HCT116 (cell line): ENCODE measurements around the gene THBS4. TPM values are rescaled to one million over a fixed set of nuclear protein-coding genes. Genes with fewer than 3 reads are reported as not detected.

ENCODE experiments used
- ATAC-seq: fragments of 200-7000 bp; cut with Tn5 transposase; 2 replicates; pipeline ENCODE4 v1.9.1; 2020; ENCODE audit warnings: mild to moderate bottlenecking, moderate library complexity
- BruUV-seq: library from RNA; stranded (reverse); fragments of 400-500 nt; replicated peaks from 2 replicates; lab custom pipeline; 2021; lab: Mats Ljungman, UMichigan
- CTCF ChIA-PET: fragments of 300-600 bp; sonication (Branson Sonifier 250); formaldehyde crosslinking; loops from one replicate; lab custom pipeline; 2021; ENCODE audit warnings: antibody characterized with exemption; lab: Charles Lee
- POLR2A ChIA-PET: fragments of 300-600, 350-600 bp; sonication (Branson Sonifier 250); formaldehyde crosslinking; loops from one replicate; lab custom pipeline; 2021; ENCODE audit warnings: antibody characterized with exemption; lab: Charles Lee
- RAD21 ChIA-PET, 2 experiments: fragments of 300-600 bp; sonication (Branson Sonifier 250); formaldehyde crosslinking; loops; one replicate each; lab custom pipeline; 2023; ENCODE audit warnings: low total read pairs in 2 of 2; ENCODE audit not compliant: uncharacterized antibody in 2 of 2, unreplicated experiment in 2 of 2, low non-redundant PET in 1 of 2; lab: Charles Lee
- DNase-seq: peaks from one replicate; pipeline ENCODE4 v3.0.0-alpha.2; 2010; ENCODE audit warnings: low read depth, low spot score
- H2AFZ ChIP-seq: fragments of 200-600 bp; shearing (Covaris generic), sonication (generic); 2 replicates; pipeline ENCODE4 v1.6.1; 2017; ENCODE audit warnings: low read depth, mixed run types, mixed read lengths, antibody characterized with exemption, low read length; ENCODE audit not compliant: poor library complexity, severe bottlenecking
- H3K27ac ChIP-seq: 2 replicates; pipeline ENCODE4 v1.5.1; 2012; ENCODE audit warnings: low read depth, low read length
- H3K27me3 ChIP-seq: fragments of 200-600 bp; sonication (generic); 2 replicates; pipeline ENCODE4 v1.6.1; 2016; ENCODE audit warnings: mixed run types, low read length, mixed read lengths; ENCODE audit not compliant: insufficient read depth
- H3K36me3 ChIP-seq, 2 experiments: fragments of 200-500 bp in 1 of 2; fragments of 200-600 bp in 1 of 2; sonication (Bioruptor generic) in 1 of 2; sonication (generic) in 1 of 2; 2 replicates each; pipeline versions ENCODE4 v1.5.1 to v1.6.1; 2014 to 2016; ENCODE audit warnings: low read length in 2 of 2, inconsistent platforms in 1 of 2, mixed read lengths in 1 of 2, mixed run types in 1 of 2; ENCODE audit not compliant: insufficient read depth in 2 of 2, control insufficient read depth in 1 of 2
- H3K4me1 ChIP-seq, 2 experiments: fragments of 200-600 bp in 1 of 2; sonication (generic) in 1 of 2; 2 replicates each; pipeline versions ENCODE4 v1.5.1 to v1.6.1; 2012 to 2017; ENCODE audit warnings: low read length in 2 of 2, inconsistent platforms in 1 of 2, mild to moderate bottlenecking in 1 of 2, mixed read lengths in 1 of 2, mixed run types in 1 of 2, moderate library complexity in 1 of 2; ENCODE audit not compliant: insufficient read depth in 2 of 2, control insufficient read depth in 1 of 2
- H3K4me2 ChIP-seq: fragments of 200-600 bp; sonication (generic); 2 replicates; pipeline ENCODE4 v1.6.1; 2017; ENCODE audit warnings: mixed run types, low read length, mixed read lengths
- H3K4me3 ChIP-seq, 2 experiments: fragments of 200-600 bp in 1 of 2; sonication (generic) in 1 of 2; replicated peaks in 1 of 2; 2 replicates each; pipeline ENCODE4 v1.5.1; 2011 to 2016; ENCODE audit warnings: low read length in 2 of 2, control low read depth in 1 of 2, low read depth in 1 of 2, mild to moderate bottlenecking in 1 of 2, mixed read lengths in 1 of 2, mixed run types in 1 of 2
- H3K79me2 ChIP-seq: fragments of 200-600 bp; sonication (generic); 2 replicates; pipeline ENCODE4 v1.6.1; 2017; ENCODE audit warnings: mild to moderate bottlenecking, mixed run types, low read length, moderate library complexity, mixed read lengths; ENCODE audit not compliant: insufficient read depth
- H3K9ac ChIP-seq: fragments of 200-600 bp; sonication (generic); 2 replicates; pipeline ENCODE4 v1.6.1; 2016; ENCODE audit warnings: low read length, mixed read lengths
- H3K9me2 ChIP-seq: fragments of 200-600 bp; sonication (generic), shearing (Covaris generic); 2 replicates; pipeline ENCODE4 v1.6.1; 2017; ENCODE audit warnings: mixed run types, mild to moderate bottlenecking, moderate library complexity; ENCODE audit not compliant: insufficient read depth
- H3K9me3 ChIP-seq, 2 experiments: fragments of 200-500 bp in 1 of 2; fragments of 200-600 bp in 1 of 2; sonication (Bioruptor generic) in 1 of 2; sonication (generic) in 1 of 2; 2 replicates each; pipeline ENCODE4 v1.6.1; 2014 to 2017; ENCODE audit warnings: low read length in 2 of 2, mixed read lengths in 2 of 2, inconsistent platforms in 1 of 2, low read depth in 1 of 2, mild to moderate bottlenecking in 1 of 2, mixed run types in 1 of 2, moderate library complexity in 1 of 2; ENCODE audit not compliant: control insufficient read depth in 1 of 2, insufficient read depth in 1 of 2
- H4K20me1 ChIP-seq: fragments of 200-600 bp; sonication (generic), shearing (Covaris generic); 2 replicates; pipeline ENCODE4 v1.6.1; 2017; ENCODE audit warnings: mixed run types, mild to moderate bottlenecking, moderate library complexity; ENCODE audit not compliant: insufficient read depth
- ATF3 ChIP-seq: IDR thresholded peaks from 2 replicates; pipeline ENCODE4 v1.6.1; 2012
- CBX3 ChIP-seq: IDR thresholded peaks from 2 replicates; pipeline ENCODE4 v1.6.1; 2012; ENCODE audit warnings: low read depth
- EZH2 ChIP-seq: fragments of 200-600 bp; sonication (generic); IDR thresholded peaks from 2 replicates; pipeline ENCODE4 v1.6.1; 2017; ENCODE audit warnings: antibody characterized with exemption, mixed run types
- EZH2phosphoT487 ChIP-seq: fragments of 200-600 bp; IDR thresholded peaks from 2 replicates; pipeline ENCODE4 v1.6.1; 2018; ENCODE audit warnings: antibody characterized with exemption, borderline replicate concordance
- FOSL1 ChIP-seq: IDR thresholded peaks from 2 replicates; pipeline ENCODE4 v1.6.1; 2012; ENCODE audit warnings: low read depth
- JUND ChIP-seq: IDR thresholded peaks from 2 replicates; pipeline ENCODE4 v1.6.1; 2012
- POLR2A ChIP-seq: IDR thresholded peaks from 2 replicates; pipeline ENCODE4 v1.7.0; 2011; ENCODE audit warnings: borderline replicate concordance; ENCODE audit not compliant: insufficient read depth, insufficient read length; ENCODE audit errors: extremely low read depth
- POLR2AphosphoS5 ChIP-seq: IDR thresholded peaks from 2 replicates; pipeline ENCODE4 v1.6.1; 2011; ENCODE audit warnings: mild to moderate bottlenecking, low read depth, low read length, moderate library complexity
- RAD21 ChIP-seq: IDR thresholded peaks from 2 replicates; pipeline ENCODE4 v1.6.1; 2012; ENCODE audit warnings: low read depth, mild to moderate bottlenecking
- SP1 ChIP-seq: IDR thresholded peaks from 2 replicates; pipeline ENCODE4 v1.6.1; 2012; ENCODE audit warnings: low read depth
- TCF7L2 ChIP-seq: IDR thresholded peaks from 2 replicates; pipeline ENCODE4 v1.7.0; 2011; ENCODE audit warnings: borderline replicate concordance, inconsistent platforms; ENCODE audit not compliant: insufficient read depth, insufficient read length; ENCODE audit errors: extremely low read depth
- YY1 ChIP-seq: IDR thresholded peaks from 2 replicates; pipeline ENCODE4 v1.6.1; 2011; ENCODE audit warnings: low read length, low read depth, moderate library complexity, mild to moderate bottlenecking; ENCODE audit not compliant: insufficient replicate concordance; ENCODE audit errors: extremely low read depth
- ZBTB33 ChIP-seq: IDR thresholded peaks from 2 replicates; pipeline ENCODE4 v1.6.1; 2011; ENCODE audit warnings: mild to moderate bottlenecking, low read length, moderate library complexity; ENCODE audit not compliant: insufficient replicate concordance; ENCODE audit errors: extremely low read depth
- ZNF274 ChIP-seq: fragments of 200-500 bp; sonication (Bioruptor generic); IDR thresholded peaks from 2 replicates; pipeline ENCODE4 v1.6.1; 2014; ENCODE audit warnings: mild to moderate bottlenecking, low read depth, low read length, inconsistent platforms
- intact Hi-C: fragments of 100-400 bp; cut with micrococcal nuclease; formaldehyde crosslinking; loops from 2 replicates; pipeline ENCODE4 v1.10.0; 2022
- total RNA-seq: library from RNA; stranded (reverse); gene quantifications from one replicate; pipeline ENCODE4 v1.2.1, GENCODE V29; 2021; ENCODE audit not compliant: unreplicated experiment

The THBS4 gene
- total RNA-seq, 1 experiment from 2014 or later: 1.5 TPM

GRCh38 chr5:80128141-80128540, 93.0 kb downstream of the THBS4 start:
- intact Hi-C loops: no loop called here
- ATAC-seq: no peak
- Histone ChIP-seq H3K27me3 (no peaks in the 10 kb centered on the region), H3K9me2 (no peaks in the 10 kb centered on the region), H3K4me3 (no peak overlapping the region), H3K9ac (no peak overlapping the region), H4K20me1 (no peaks in the 10 kb centered on the region), H2AFZ (no peak overlapping the region), H3K4me2 (no peak overlapping the region), H3K79me2 (no peaks in the 10 kb centered on the region), H3K4me1 (peaks cover 6 to 14% of the 10 kb centered on the region in 2 experiments; a peak in 2 of 4 replicates), H3K27ac (no peak overlapping the region), H3K36me3 (no peaks in the 10 kb centered on the region)
- BruUV-seq: no TSS peak
- ChIA-PET POLR2A (no interaction called here), CTCF (no interaction called here), RAD21 (no interaction called here)
- no peak for DNase-seq
- TF ChIP-seq ZBTB33 (no peak), YY1 (no peak), EZH2phosphoT487 (no peak), CBX3 (no peak), RAD21 (no peak), FOSL1 (no peak), ATF3 (no peak), ZNF274 (no peak), SP1 (no peak), POLR2A (no peak), EZH2 (no peak), POLR2AphosphoS5 (no peak), JUND (no peak), TCF7L2 (no peak)
- TF ChIP-seq, all 23 proteins: peak for 0
- no peaks in the 10 kb centered on the region; a peak in 1 of 4 replicates for H3K9me3 ChIP-seq
